ENCODE results near the gene FOXL3.

DNA sequence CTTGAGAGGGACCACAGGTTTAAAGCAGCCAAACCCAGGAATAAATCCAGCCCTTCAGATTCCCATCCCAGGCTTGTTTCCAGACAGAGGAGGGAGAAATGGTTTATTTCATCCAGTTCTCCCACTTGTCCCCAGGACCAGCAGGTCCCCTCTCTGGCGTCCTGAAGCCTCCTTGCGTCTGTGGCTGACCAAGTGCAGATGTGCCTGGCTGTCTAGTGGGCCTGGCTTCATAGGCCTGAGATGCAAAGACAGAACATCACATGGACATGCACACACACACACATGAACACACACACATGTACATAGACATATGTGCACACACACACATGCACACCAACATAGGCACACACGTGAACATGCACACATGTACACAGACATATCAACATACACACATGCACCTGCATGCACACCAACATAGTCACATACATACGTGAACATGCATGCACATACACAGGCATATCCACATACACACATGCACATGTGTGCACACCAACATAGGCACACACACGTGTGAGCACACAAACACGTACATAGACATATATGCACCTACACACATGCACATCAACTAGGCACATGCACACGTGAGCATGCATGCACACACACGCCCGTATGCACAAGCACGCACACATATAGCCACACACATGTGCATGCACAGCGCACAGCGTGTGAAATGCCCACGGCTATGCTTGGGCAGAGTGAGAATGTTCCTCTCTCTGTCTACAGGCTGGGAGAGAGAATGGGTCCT, 10.7 kb downstream of the FOXL3 start:
- no peak for TF ChIP-seq EGR1 (IDR thresholded peaks at IDR 0.05; ENCODE audit: low read depth)
- TF ChIP-seq FOSL1 (IDR thresholded peaks at IDR 0.05; ENCODE audit: low read depth), result no peak
- no peak for TF ChIP-seq CTCF (IDR thresholded peaks at IDR 0.05 in 2 of 3, conservative IDR thresholded peaks at IDR 0.05 in 1 of 3; ENCODE audit: borderline replicate concordance in 1 of 3, insufficient read depth in 1 of 3, low read depth in 2 of 3, low read length in 2 of 3)
- no peak for TF ChIP-seq RAD21 (IDR thresholded peaks at IDR 0.05; ENCODE audit: low read depth)
- no peak for TF ChIP-seq ZBTB33 (IDR thresholded peaks at IDR 0.05; ENCODE audit: extremely low read depth, insufficient replicate concordance, low read length)
- no peak for TF ChIP-seq POLR2A (IDR thresholded peaks at IDR 0.05; ENCODE audit: borderline replicate concordance, extremely low read depth, insufficient read depth, insufficient read length)
- TF ChIP-seq POLR2AphosphoS5 (IDR thresholded peaks at IDR 0.05; ENCODE audit: low read depth, low read length), result no peak
- TF ChIP-seq JUND (IDR thresholded peaks at IDR 0.05), result no peak
